Panc1 (cell line): Measurements from ENCODE around the gene USPL1. TPM values are rescaled to one million over a fixed set of nuclear protein-coding genes. Genes with fewer than 3 reads are reported as not detected.

Source experiments
- ATAC-seq: fragments of 200-7000 bp; cut with Tn5 transposase; 2 replicates; pipeline ENCODE4 v1.9.1; 2020; ENCODE audit warnings: mild to moderate bottlenecking, moderate library complexity
- BruUV-seq: library from RNA; stranded (reverse); fragments of 400-500 nt; replicated peaks from 2 replicates; lab custom pipeline; 2021; lab: Mats Ljungman, UMichigan
- CTCF ChIA-PET: fragments of 300-600 bp; sonication (Branson Sonifier 250); formaldehyde crosslinking; loops from one replicate; lab custom pipeline; 2022; ENCODE audit warnings: antibody characterized with exemption; lab: Charles Lee
- POLR2A ChIA-PET: fragments of 300-600 bp; sonication (Branson Sonifier 250); formaldehyde crosslinking; loops from one replicate; lab custom pipeline; 2022; ENCODE audit warnings: antibody characterized with exemption; lab: Charles Lee
- DNase-seq: peaks from one replicate; pipeline ENCODE4 v3.0.0-alpha.2; 2010; ENCODE audit warnings: low read depth, low spot score
- H3K27ac ChIP-seq: 2 replicates; pipeline ENCODE4 v1.5.1; 2011; ENCODE audit warnings: mild to moderate bottlenecking, low read length, inconsistent platforms
- H3K27me3 ChIP-seq: fragments of 200-500 bp; sonication (Bioruptor generic); 2 replicates; pipeline ENCODE4 v1.6.0; 2014; ENCODE audit warnings: low read length, inconsistent platforms; ENCODE audit not compliant: control insufficient read depth, insufficient read depth
- H3K36me3 ChIP-seq: fragments of 200-500 bp; sonication (Bioruptor generic); 2 replicates; pipeline ENCODE4 v1.5.1; 2014; ENCODE audit warnings: inconsistent platforms, mild to moderate bottlenecking, low read length, moderate library complexity; ENCODE audit not compliant: control insufficient read depth, insufficient read depth
- H3K4me1 ChIP-seq: 2 replicates; pipeline ENCODE4 v1.5.1; 2011; ENCODE audit warnings: inconsistent platforms, mild to moderate bottlenecking, low read length, moderate library complexity; ENCODE audit not compliant: control insufficient read depth, insufficient read depth
- H3K4me3 ChIP-seq, 2 experiments: 2 replicates each; pipeline ENCODE4 v1.5.1; 2011 to 2012; ENCODE audit warnings: low read depth in 2 of 2, low read length in 2 of 2, mild to moderate bottlenecking in 2 of 2, inconsistent platforms in 1 of 2, moderate library complexity in 1 of 2
- H3K9me3 ChIP-seq: fragments of 200-500 bp; sonication (Bioruptor generic); 2 replicates; pipeline ENCODE4 v1.5.1; 2014; ENCODE audit warnings: low read depth, mild to moderate bottlenecking, inconsistent platforms, low read length, moderate library complexity; ENCODE audit not compliant: control insufficient read depth, insufficient read depth
- CTCF ChIP-seq: fragments of 450-650 bp; IDR thresholded peaks from 2 replicates; pipeline ENCODE4 v1.5.1; 2017; ENCODE audit warnings: mild to moderate bottlenecking
- POLR2AphosphoS5 ChIP-seq: IDR thresholded peaks from 2 replicates; pipeline ENCODE4 v1.6.1; 2012; ENCODE audit warnings: mild to moderate bottlenecking, low read depth, low read length, moderate library complexity
- REST ChIP-seq, 2 experiments: IDR thresholded peaks; 2 replicates each; pipeline ENCODE4 v1.6.1; 2011 to 2012; ENCODE audit warnings: low read depth in 2 of 2, control low read depth in 1 of 2, low read length in 1 of 2, mild to moderate bottlenecking in 1 of 2, moderate library complexity in 1 of 2; ENCODE audit not compliant: insufficient read depth in 1 of 2
- SIN3A ChIP-seq: IDR thresholded peaks from 2 replicates; pipeline ENCODE4 v1.6.1; 2012; ENCODE audit warnings: low read depth, mild to moderate bottlenecking, low read length, moderate library complexity, borderline replicate concordance; ENCODE audit not compliant: insufficient read depth
- TCF7L2 ChIP-seq: IDR thresholded peaks from 2 replicates; pipeline ENCODE4 v1.6.1; 2011; ENCODE audit warnings: mild to moderate bottlenecking, low read depth, low read length, inconsistent platforms
- in situ Hi-C: cut with HindIII; loops from 2 replicates; pipeline ENCODE4 v1.10.0; 2016; ENCODE audit warnings: low sequenced_read_pairs, low pct_unique_long_range_greater_than_20kb
- intact Hi-C: fragments of 100-400 bp; cut with micrococcal nuclease; formaldehyde crosslinking; loops from one replicate; pipeline ENCODE4 v1.10.0; 2022; ENCODE audit not compliant: unreplicated experiment
- total RNA-seq: library from RNA; stranded (reverse); gene quantifications from one replicate; pipeline ENCODE4 v1.2.1, GENCODE V29; 2021; ENCODE audit not compliant: unreplicated experiment

USPL1 gene
- total RNA-seq, 1 experiment from 2014 or later = 19.5 TPM

GRCh38 chr13:30647420-30647819 is 29.7 kb downstream of the USPL1 start:
- no peaks in the 10 kb centered on the region for H3K9me3 ChIP-seq
- H3K27me3 ChIP-seq = no peaks in the 10 kb centered on the region
- peaks cover 31% of the 10 kb centered on the region for H3K36me3 ChIP-seq
- no peaks in the 10 kb centered on the region for H3K4me1 ChIP-seq
- ChIA-PET CTCF (no interaction called here), POLR2A (no interaction called here)
- no TSS peak for BruUV-seq
- TF ChIP-seq CTCF = no peak
- TF ChIP-seq REST (IDR thresholded peaks at IDR 0.05; ENCODE audit: insufficient read depth in 1 of 2, low read depth in 2 of 2, low read length in 1 of 2) = no peak
- no peak for TF ChIP-seq SIN3A
- TF ChIP-seq POLR2AphosphoS5 = no peak
- TF ChIP-seq TCF7L2 = no peak
- H3K4me3 ChIP-seq = no peak overlapping the region
- no peak for DNase-seq
- H3K27ac ChIP-seq = no peak overlapping the region
- intact Hi-C loops = no loop called here
- no peak for ATAC-seq
- in situ Hi-C loops = no loop called here

- in situ Hi-C loops = no loop called here
Measured at GRCh38 chr13:30647824-30648521, 30.3 kb downstream of the USPL1 start.

GRCh38 chr13:30648522-30649012 is 30.8 kb downstream of the USPL1 start:
- POLR2A ChIA-PET = no interaction called here
- Histone ChIP-seq H3K4me3 (no peak overlapping the region), H3K4me1 (no peaks in the 10 kb centered on the region), H3K36me3 (peaks cover 31% of the 10 kb centered on the region), H3K27ac (no peak overlapping the region; the same call in 1 of the 2 replicates), H3K27me3 (no peaks in the 10 kb centered on the region), H3K9me3 (no peaks in the 10 kb centered on the region)
- DNase-seq (no peak), ATAC-seq (no peak)
- intact Hi-C loops (no loop called here), in situ Hi-C loops (no loop called here)
- BruUV-seq = no TSS peak
- no peak for TF ChIP-seq REST (IDR thresholded peaks at IDR 0.05; ENCODE audit: insufficient read depth in 1 of 2, low read depth in 2 of 2, low read length in 1 of 2)
- TF ChIP-seq TCF7L2 = no peak
- TF ChIP-seq POLR2AphosphoS5 = no peak
- TF ChIP-seq SIN3A = no peak
- TF ChIP-seq CTCF = no peak
- CTCF ChIA-PET = no interaction called here

More at GRCh38 chr13:30647824-30648521, 30.3 kb downstream of the USPL1 start:
- H3K27ac ChIP-seq = no peak overlapping the region; the same call in 1 of the 2 replicates
- peaks cover 30% of the 10 kb centered on the region for H3K36me3 ChIP-seq
- no peak for TF ChIP-seq SIN3A
- no peaks in the 10 kb centered on the region for H3K9me3 ChIP-seq
- no peak for DNase-seq
- ChIA-PET CTCF (no interaction called here), POLR2A (no interaction called here)
- H3K27me3 ChIP-seq = no peaks in the 10 kb centered on the region
- H3K4me1 ChIP-seq = no peaks in the 10 kb centered on the region
- no peak overlapping the region for H3K4me3 ChIP-seq
- intact Hi-C loops = no loop called here
- no peak for ATAC-seq
- BruUV-seq = no TSS peak
